Measurements from ENCODE around the gene EPHB1. TPM values are rescaled to one million over a fixed set of nuclear protein-coding genes. Genes with fewer than 3 reads are reported as not detected.

EPHB1 gene
- total RNA-seq, 1 experiment from 2014 or later, result 7.0 TPM

DNA sequence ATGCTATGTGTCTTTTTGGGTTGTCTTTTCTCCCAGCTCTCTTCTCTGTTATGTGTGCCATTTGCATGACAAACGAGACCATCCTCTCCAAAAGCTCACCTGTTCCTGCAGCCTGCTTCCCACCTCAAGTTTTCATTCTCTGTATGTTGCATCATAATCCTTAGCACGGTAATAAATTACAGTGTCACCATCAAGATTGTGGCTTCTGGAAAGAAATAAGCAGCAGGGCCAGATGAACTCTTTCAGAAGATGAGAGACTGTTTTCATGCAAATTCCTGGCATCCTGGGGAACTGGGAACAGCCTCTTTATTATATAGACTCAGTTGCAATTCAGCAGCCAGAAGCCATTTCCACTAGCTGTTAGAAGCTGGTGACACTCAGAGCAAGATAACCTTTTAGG lies 436.7 kb downstream of the EPHB1 start:
- no peak for TF ChIP-seq IRF2 (CRISPR knock-in tag; IDR thresholded peaks at IDR 0.05; ENCODE audit: borderline replicate concordance, low read depth)
- TF ChIP-seq MYBL2 (CRISPR knock-in tag; IDR thresholded peaks at IDR 0.05), result no peak
- TF ChIP-seq, protein P1, sequence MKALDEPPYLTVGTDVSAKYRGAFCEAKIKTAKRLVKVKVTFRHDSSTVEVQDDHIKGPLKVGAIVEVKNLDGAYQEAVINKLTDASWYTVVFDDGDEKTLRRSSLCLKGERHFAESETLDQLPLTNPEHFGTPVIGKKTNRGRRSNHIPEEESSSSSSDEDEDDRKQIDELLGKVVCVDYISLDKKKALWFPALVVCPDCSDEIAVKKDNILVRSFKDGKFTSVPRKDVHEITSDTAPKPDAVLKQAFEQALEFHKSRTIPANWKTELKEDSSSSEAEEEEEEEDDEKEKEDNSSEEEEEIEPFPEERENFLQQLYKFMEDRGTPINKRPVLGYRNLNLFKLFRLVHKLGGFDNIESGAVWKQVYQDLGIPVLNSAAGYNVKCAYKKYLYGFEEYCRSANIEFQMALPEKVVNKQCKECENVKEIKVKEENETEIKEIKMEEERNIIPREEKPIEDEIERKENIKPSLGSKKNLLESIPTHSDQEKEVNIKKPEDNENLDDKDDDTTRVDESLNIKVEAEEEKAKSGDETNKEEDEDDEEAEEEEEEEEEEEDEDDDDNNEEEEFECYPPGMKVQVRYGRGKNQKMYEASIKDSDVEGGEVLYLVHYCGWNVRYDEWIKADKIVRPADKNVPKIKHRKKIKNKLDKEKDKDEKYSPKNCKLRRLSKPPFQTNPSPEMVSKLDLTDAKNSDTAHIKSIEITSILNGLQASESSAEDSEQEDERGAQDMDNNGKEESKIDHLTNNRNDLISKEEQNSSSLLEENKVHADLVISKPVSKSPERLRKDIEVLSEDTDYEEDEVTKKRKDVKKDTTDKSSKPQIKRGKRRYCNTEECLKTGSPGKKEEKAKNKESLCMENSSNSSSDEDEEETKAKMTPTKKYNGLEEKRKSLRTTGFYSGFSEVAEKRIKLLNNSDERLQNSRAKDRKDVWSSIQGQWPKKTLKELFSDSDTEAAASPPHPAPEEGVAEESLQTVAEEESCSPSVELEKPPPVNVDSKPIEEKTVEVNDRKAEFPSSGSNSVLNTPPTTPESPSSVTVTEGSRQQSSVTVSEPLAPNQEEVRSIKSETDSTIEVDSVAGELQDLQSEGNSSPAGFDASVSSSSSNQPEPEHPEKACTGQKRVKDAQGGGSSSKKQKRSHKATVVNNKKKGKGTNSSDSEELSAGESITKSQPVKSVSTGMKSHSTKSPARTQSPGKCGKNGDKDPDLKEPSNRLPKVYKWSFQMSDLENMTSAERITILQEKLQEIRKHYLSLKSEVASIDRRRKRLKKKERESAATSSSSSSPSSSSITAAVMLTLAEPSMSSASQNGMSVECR (CRISPR knock-in tag; IDR thresholded peaks at IDR 0.05; ENCODE audit: borderline replicate concordance), result no peak
- no peak for TF ChIP-seq NFATC4 (CRISPR knock-in tag; IDR thresholded peaks at IDR 0.05)
- TF ChIP-seq GABPB1 (CRISPR knock-in tag; IDR thresholded peaks at IDR 0.05), result no peak
- TF ChIP-seq ZNF121 (CRISPR knock-in tag; IDR thresholded peaks at IDR 0.05), result no peak
- TF ChIP-seq, protein P2, sequence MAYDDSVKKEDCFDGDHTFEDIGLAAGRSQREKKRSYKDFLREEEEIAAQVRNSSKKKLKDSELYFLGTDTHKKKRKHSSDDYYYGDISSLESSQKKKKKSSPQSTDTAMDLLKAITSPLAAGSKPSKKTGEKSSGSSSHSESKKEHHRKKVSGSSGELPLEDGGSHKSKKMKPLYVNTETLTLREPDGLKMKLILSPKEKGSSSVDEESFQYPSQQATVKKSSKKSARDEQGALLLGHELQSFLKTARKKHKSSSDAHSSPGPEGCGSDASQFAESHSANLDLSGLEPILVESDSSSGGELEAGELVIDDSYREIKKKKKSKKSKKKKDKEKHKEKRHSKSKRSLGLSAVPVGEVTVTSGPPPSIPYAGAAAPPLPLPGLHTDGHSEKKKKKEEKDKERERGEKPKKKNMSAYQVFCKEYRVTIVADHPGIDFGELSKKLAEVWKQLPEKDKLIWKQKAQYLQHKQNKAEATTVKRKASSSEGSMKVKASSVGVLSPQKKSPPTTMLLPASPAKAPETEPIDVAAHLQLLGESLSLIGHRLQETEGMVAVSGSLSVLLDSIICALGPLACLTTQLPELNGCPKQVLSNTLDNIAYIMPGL (CRISPR knock-in tag; IDR thresholded peaks at IDR 0.05), result no peak
- TF ChIP-seq, protein P3, sequence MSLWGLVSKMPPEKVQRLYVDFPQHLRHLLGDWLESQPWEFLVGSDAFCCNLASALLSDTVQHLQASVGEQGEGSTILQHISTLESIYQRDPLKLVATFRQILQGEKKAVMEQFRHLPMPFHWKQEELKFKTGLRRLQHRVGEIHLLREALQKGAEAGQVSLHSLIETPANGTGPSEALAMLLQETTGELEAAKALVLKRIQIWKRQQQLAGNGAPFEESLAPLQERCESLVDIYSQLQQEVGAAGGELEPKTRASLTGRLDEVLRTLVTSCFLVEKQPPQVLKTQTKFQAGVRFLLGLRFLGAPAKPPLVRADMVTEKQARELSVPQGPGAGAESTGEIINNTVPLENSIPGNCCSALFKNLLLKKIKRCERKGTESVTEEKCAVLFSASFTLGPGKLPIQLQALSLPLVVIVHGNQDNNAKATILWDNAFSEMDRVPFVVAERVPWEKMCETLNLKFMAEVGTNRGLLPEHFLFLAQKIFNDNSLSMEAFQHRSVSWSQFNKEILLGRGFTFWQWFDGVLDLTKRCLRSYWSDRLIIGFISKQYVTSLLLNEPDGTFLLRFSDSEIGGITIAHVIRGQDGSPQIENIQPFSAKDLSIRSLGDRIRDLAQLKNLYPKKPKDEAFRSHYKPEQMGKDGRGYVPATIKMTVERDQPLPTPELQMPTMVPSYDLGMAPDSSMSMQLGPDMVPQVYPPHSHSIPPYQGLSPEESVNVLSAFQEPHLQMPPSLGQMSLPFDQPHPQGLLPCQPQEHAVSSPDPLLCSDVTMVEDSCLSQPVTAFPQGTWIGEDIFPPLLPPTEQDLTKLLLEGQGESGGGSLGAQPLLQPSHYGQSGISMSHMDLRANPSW (CRISPR knock-in tag; conservative IDR thresholded peaks at IDR 0.05; ENCODE audit: low read depth), result no peak
- no peak for TF ChIP-seq FOXK1 (CRISPR knock-in tag; IDR thresholded peaks at IDR 0.05)
- no peak for TF ChIP-seq SOX15 (CRISPR knock-in tag; IDR thresholded peaks at IDR 0.05)
- peak; percentile 70; the same call in 1 of the 2 replicates for TF ChIP-seq TEAD1 (CRISPR knock-in tag; IDR thresholded peaks at IDR 0.05)
- peak; percentile 61 for TF ChIP-seq ETV6 (CRISPR knock-in tag; IDR thresholded peaks at IDR 0.05)
- TF ChIP-seq, protein P4, sequence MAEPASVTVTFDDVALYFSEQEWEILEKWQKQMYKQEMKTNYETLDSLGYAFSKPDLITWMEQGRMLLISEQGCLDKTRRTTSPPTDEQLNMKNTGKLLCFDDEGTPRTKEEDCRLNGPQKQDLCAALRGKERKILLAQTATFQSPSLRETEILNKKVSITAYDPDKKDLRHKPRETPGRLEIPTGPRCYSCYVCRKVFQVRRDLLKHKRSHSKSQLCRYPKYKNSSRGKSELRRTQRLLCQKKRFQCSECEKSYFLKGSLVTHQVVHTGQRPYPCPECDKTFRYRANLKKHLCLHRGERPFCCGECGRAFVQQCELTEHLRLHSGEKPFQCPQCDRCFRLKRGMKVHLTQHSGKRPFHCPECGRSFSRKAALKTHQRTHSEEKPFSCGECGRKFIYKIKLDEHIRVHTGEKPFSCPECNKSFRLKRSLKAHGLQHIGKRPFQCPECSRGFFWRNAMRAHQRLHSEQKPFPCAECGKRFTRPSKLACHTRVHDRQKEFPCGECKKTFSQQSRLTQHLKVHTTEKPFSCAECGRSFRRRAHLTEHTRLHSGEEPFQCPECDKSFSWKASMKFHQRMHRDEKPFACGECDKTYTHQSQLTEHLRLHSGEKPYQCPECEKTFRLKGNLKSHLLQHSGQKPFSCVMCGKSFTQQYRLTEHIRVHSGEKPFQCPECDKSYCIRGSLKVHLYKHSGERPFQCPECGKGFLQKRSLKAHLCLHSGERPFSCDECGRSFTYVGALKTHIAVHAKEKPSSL (CRISPR knock-in tag; conservative IDR thresholded peaks at IDR 0.05), result no peak
- TF ChIP-seq ZNF423 (CRISPR knock-in tag; IDR thresholded peaks at IDR 0.05), result no peak
- H3K36me3 Mint-ChIP-seq, result peaks cover 34% of the 10 kb centered on the region
- H3K4me3 Mint-ChIP-seq, result peak overlapping the region; percentile 29
- H3K9me3 Mint-ChIP-seq, result peaks cover 43% of the 10 kb centered on the region
- ChIA-PET CTCF (interaction anchor here (0.7 to 5.3 kb wide), 13 partner anchors 8 to 630 kb away, joined by 3 to 57 read pairs (median 4); partner anchors contain the start of gene EPHB1), POLR2A (interaction anchor here (0.6 to 1.0 kb wide), 3 partner anchors 12 to 437 kb away, joined by 3 to 5 read pairs (median 3); partner anchors contain the start of gene EPHB1)
- H3K27me3 Mint-ChIP-seq (ENCODE audit: low read depth), result peaks cover 3% of the 10 kb centered on the region; the same call in 1 of the 2 replicates
- peaks cover 39% of the 10 kb centered on the region for H3K4me1 Mint-ChIP-seq
- H3K27ac Mint-ChIP-seq, result peak overlapping the region; percentile 90
- DNase-seq (ENCODE audit: low spot score), result no peak
- ATAC-seq, result peak; percentile 82

DNA sequence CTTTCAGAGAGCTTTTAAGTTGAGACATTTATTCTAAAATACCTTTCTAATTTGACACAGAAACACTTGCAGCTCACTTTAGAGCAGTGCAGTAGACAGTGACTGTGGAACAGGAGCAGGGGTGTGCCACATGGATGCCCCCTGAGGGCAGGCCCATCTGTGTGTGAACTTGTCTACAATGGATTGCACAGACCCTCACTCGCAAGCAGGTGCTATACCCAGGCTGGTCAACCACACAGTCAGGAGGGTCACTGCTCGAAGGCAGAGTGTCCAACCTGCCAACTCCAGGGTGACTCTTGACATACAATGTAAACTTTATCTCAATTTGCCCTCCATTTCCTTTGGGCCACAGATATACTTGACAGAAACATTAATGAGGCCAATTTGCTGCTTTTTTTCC lies 437.2 kb downstream of the EPHB1 start:
- CTCF ChIA-PET, result interaction anchor here (0.9 to 5.3 kb wide), 7 partner anchors 8 to 477 kb away, joined by 3 to 57 read pairs (median 5); partner anchors contain the start of gene EPHB1
- peaks cover 39% of the 10 kb centered on the region for H3K4me1 Mint-ChIP-seq
- H3K36me3 Mint-ChIP-seq, result peaks cover 34% of the 10 kb centered on the region
- H3K27me3 Mint-ChIP-seq (ENCODE audit: low read depth), result peaks cover 3% of the 10 kb centered on the region; the same call in 1 of the 2 replicates
- H3K27ac Mint-ChIP-seq, result peak overlapping the region; percentile 90
- no peak overlapping the region; the same call in 1 of the 2 replicates for H3K4me3 Mint-ChIP-seq
- POLR2A ChIA-PET, result interaction anchor here (1.0 kb wide), 1 partner anchor 208 kb away, joined by 5 read pairs; no protein-coding TSS in a partner anchor
- no peak for DNase-seq (ENCODE audit: low spot score)
- H3K9me3 Mint-ChIP-seq, result peaks cover 43% of the 10 kb centered on the region
- ATAC-seq, result no peak
- no peak for TF ChIP-seq ZNF317 (CRISPR knock-in tag; IDR thresholded peaks at IDR 0.05; ENCODE audit: borderline replicate concordance, low read depth)
- TF ChIP-seq, protein P5, sequence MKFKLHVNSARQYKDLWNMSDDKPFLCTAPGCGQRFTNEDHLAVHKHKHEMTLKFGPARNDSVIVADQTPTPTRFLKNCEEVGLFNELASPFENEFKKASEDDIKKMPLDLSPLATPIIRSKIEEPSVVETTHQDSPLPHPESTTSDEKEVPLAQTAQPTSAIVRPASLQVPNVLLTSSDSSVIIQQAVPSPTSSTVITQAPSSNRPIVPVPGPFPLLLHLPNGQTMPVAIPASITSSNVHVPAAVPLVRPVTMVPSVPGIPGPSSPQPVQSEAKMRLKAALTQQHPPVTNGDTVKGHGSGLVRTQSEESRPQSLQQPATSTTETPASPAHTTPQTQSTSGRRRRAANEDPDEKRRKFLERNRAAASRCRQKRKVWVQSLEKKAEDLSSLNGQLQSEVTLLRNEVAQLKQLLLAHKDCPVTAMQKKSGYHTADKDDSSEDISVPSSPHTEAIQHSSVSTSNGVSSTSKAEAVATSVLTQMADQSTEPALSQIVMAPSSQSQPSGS (CRISPR knock-in tag; IDR thresholded peaks at IDR 0.05; ENCODE audit: borderline replicate concordance, low read depth), result no peak
- no peak for TF ChIP-seq RELA (CRISPR knock-in tag; IDR thresholded peaks at IDR 0.05; ENCODE audit: borderline replicate concordance)
- TF ChIP-seq ZNF671 (CRISPR knock-in tag; IDR thresholded peaks at IDR 0.05), result no peak
- no peak for TF ChIP-seq GTF2I (CRISPR knock-in tag; conservative IDR thresholded peaks at IDR 0.05)
- TF ChIP-seq ETV6 (CRISPR knock-in tag; IDR thresholded peaks at IDR 0.05), result no peak
- TF ChIP-seq, protein P6, sequence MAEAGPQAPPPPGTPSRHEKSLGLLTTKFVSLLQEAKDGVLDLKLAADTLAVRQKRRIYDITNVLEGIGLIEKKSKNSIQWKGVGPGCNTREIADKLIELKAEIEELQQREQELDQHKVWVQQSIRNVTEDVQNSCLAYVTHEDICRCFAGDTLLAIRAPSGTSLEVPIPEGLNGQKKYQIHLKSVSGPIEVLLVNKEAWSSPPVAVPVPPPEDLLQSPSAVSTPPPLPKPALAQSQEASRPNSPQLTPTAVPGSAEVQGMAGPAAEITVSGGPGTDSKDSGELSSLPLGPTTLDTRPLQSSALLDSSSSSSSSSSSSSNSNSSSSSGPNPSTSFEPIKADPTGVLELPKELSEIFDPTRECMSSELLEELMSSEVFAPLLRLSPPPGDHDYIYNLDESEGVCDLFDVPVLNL (CRISPR knock-in tag; IDR thresholded peaks at IDR 0.05; ENCODE audit: borderline replicate concordance, low read depth), result no peak
- TF ChIP-seq ZNF138 (CRISPR knock-in tag; conservative IDR thresholded peaks at IDR 0.05), result no peak
